ACC112 (cell line): ENCODE measurements around the gene LARGE1.

Source experiments
- H2AFZ ChIP-seq: fragments of 200-600 bp; sonication (generic); one replicate; pipeline ENCODE4 v1.6.0; 2017; ENCODE audit warnings: antibody characterized with exemption, low read length; ENCODE audit not compliant: unreplicated experiment
- H3K27ac ChIP-seq: fragments of 200-600 bp; sonication (generic); 2 replicates; pipeline ENCODE4 v1.5.1; 2014; ENCODE audit warnings: low read depth, mild to moderate bottlenecking, antibody characterized with exemption, low read length, moderate library complexity
- H3K27me3 ChIP-seq: fragments of 200-600 bp; sonication (generic); 2 replicates; pipeline ENCODE4 v1.6.1; 2014; ENCODE audit warnings: mild to moderate bottlenecking, antibody characterized with exemption, low read length, moderate library complexity, mixed read lengths; ENCODE audit not compliant: insufficient read depth
- H3K36me3 ChIP-seq: fragments of 200-600 bp; sonication (generic); 2 replicates; pipeline ENCODE4 v1.6.1; 2016; ENCODE audit warnings: mild to moderate bottlenecking, antibody characterized with exemption, low read length, moderate library complexity, mixed read lengths; ENCODE audit not compliant: insufficient read depth
- H3K4me1 ChIP-seq: fragments of 200-600 bp; sonication (generic); one replicate; pipeline ENCODE4 v1.6.1; 2016; ENCODE audit warnings: low read length, mixed read lengths; ENCODE audit not compliant: insufficient read depth, unreplicated experiment, control insufficient read depth
- H3K4me3 ChIP-seq: fragments of 200-600 bp; sonication (generic); 2 replicates; pipeline ENCODE4 v1.5.1; 2014; ENCODE audit warnings: mild to moderate bottlenecking, low read depth, low read length
- H3K79me2 ChIP-seq: fragments of 200-600 bp; sonication (generic); one replicate; pipeline ENCODE4 v1.6.0; 2016; ENCODE audit warnings: low read length; ENCODE audit not compliant: control insufficient read depth, unreplicated experiment, insufficient read depth

LARGE1 gene

DNA sequence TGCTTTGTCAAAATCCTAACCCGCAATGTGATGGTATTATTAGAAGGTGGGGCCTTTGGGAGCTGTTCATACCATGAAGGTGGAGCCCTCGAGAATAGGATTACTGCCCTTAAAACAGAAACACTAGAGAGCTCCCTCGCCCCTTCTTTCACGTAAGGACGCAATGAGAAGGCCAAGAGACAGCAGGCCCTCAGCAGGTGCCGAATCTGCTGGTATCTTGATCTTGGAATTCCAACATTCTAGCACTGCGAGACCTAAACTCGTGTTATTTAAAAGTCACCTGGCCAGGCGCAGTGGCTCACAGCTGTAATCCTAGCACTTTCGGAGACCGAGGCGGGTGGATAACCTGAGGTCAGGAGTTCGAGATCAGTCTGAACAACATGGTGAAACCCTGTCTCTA lies 33.1 kb downstream of the LARGE1 start:
- H3K27me3 ChIP-seq, result no peaks in the 10 kb centered on the region
- H3K36me3 ChIP-seq, result no peaks in the 10 kb centered on the region
- H3K27ac ChIP-seq, result no peak overlapping the region
- H3K79me2 ChIP-seq, result no peaks in the 10 kb centered on the region
- H2AFZ ChIP-seq, result no peak overlapping the region
- H3K4me1 ChIP-seq, result no peaks in the 10 kb centered on the region
- no peak overlapping the region for H3K4me3 ChIP-seq

DNA sequence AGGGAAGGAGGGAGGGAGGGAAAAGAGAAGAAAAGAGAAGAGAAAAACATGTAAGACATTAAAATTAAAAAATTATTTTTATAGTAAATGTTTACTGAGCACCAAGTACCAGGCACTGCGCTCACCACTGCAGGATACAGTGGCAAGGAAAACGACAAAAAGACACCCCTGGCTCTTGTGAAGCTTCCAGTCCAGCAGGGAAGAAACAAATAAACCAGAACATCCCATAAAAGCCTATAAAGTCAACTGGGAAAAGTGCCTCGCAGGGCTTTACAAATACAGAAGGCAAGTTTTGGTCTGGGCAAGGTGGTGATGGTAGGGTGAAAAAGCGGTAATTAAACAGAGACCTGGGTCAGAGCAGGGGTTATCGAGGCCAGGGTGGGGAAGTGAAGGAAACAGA lies 33.6 kb downstream of the LARGE1 start:
- Histone ChIP-seq H3K27me3 (no peaks in the 10 kb centered on the region), H3K27ac (no peak overlapping the region), H3K4me3 (no peak overlapping the region), H3K36me3 (no peaks in the 10 kb centered on the region), H3K79me2 (no peaks in the 10 kb centered on the region), H3K4me1 (no peaks in the 10 kb centered on the region), H2AFZ (no peak overlapping the region)

DNA sequence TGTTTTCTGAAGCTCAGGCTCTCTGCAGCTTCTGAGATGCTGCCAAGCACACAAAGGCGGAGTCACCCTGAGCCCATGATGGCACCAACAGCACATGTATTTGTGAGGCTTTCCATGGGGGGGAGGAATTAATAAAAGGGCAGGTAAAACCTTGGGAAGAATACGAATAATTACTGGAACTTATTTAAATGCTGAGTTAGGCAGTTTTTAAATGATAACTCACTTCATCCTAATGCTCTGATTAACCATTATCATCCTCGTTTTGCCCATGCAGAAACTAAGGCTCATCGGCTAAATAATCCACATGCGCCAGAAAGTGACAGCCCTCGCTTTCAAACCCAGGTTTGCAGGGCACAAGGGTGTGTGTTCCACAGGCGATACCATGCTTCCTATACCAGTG lies 35.4 kb downstream of the LARGE1 start:
- Histone ChIP-seq H3K79me2 (no peaks in the 10 kb centered on the region), H3K4me1 (no peaks in the 10 kb centered on the region), H3K4me3 (no peak overlapping the region)

DNA sequence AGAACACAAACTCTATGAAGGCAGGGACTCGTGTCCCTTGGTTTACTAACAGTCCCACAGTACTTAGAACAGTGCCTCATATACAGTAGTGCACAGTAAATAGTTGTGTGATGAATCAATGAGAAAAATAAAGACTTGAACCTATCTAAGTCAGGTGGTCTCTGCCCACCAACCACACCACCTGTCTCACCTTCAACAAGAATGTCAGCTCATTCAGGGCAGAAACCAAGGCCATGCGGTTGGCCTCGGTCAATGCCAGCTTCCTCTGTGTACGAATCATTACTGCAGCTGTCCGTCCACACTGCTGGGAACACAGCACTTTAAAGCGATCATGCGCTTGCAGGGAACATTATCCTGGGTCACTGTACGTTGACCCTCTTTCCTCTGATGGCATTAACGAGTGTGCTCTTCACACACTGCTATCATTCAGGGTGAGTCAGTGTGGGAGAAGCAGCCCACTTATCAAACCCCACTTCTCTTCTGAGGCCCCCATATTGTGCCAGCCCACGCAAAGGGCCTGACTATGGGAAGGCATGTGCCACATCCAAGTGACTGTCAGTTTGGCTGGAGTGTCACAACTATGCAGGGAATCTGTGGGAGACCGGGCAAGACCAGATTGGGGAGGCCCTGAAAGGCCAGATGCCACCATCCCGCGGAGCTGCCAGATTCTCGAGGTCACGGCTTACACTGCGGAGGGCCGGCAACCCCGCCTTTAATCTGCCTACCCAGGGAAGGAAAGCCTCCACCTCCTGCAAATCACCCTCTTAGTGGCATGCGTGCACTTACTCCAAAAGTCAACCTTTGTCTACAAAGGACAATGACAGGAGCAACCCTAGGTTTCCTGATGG lies 36.1 kb downstream of the LARGE1 start:
- H3K36me3 ChIP-seq, result no peaks in the 10 kb centered on the region
- H3K4me1 ChIP-seq, result no peaks in the 10 kb centered on the region
- H3K4me3 ChIP-seq, result no peak overlapping the region
- H3K27ac ChIP-seq, result no peak overlapping the region
- H2AFZ ChIP-seq, result no peak overlapping the region
- no peaks in the 10 kb centered on the region for H3K27me3 ChIP-seq
- H3K79me2 ChIP-seq, result no peaks in the 10 kb centered on the region

More for the DNA sequence above, 35.4 kb downstream of the LARGE1 start:
- Histone ChIP-seq H2AFZ (no peak overlapping the region), H3K27me3 (no peaks in the 10 kb centered on the region), H3K36me3 (no peaks in the 10 kb centered on the region), H3K27ac (no peak overlapping the region)

GRCh38 chr22:33883561-33883960 lies 36.7 kb downstream of the LARGE1 start:
- no peak overlapping the region for H3K4me3 ChIP-seq
- no peaks in the 10 kb centered on the region for H3K4me1 ChIP-seq
- no peaks in the 10 kb centered on the region for H3K27me3 ChIP-seq
- H3K27ac ChIP-seq, result no peak overlapping the region
- H3K79me2 ChIP-seq, result no peaks in the 10 kb centered on the region
- no peaks in the 10 kb centered on the region for H3K36me3 ChIP-seq
- no peak overlapping the region for H2AFZ ChIP-seq

- no peak overlapping the region for H2AFZ ChIP-seq
- H3K27me3 ChIP-seq, result no peaks in the 10 kb centered on the region
- H3K36me3 ChIP-seq, result no peaks in the 10 kb centered on the region
- no peak overlapping the region for H3K27ac ChIP-seq
- no peak overlapping the region for H3K4me3 ChIP-seq
- H3K79me2 ChIP-seq, result no peaks in the 10 kb centered on the region
- H3K4me1 ChIP-seq, result no peaks in the 10 kb centered on the region
Observed at GRCh38 chr22:33882991-33883390, 37.3 kb downstream of the LARGE1 start.

GRCh38 chr22:33880986-33881385 lies 39.3 kb downstream of the LARGE1 start:
- Histone ChIP-seq H3K27me3 (no peaks in the 10 kb centered on the region), H2AFZ (no peak overlapping the region), H3K4me3 (no peak overlapping the region), H3K27ac (no peak overlapping the region), H3K36me3 (no peaks in the 10 kb centered on the region), H3K79me2 (no peaks in the 10 kb centered on the region), H3K4me1 (no peaks in the 10 kb centered on the region)

GRCh38 chr22:33879796-33880195 lies 40.5 kb downstream of the LARGE1 start:
- Histone ChIP-seq H3K27me3 (no peaks in the 10 kb centered on the region), H3K4me1 (no peaks in the 10 kb centered on the region), H2AFZ (no peak overlapping the region), H3K79me2 (no peaks in the 10 kb centered on the region), H3K4me3 (no peak overlapping the region), H3K36me3 (no peaks in the 10 kb centered on the region), H3K27ac (no peak overlapping the region)

DNA sequence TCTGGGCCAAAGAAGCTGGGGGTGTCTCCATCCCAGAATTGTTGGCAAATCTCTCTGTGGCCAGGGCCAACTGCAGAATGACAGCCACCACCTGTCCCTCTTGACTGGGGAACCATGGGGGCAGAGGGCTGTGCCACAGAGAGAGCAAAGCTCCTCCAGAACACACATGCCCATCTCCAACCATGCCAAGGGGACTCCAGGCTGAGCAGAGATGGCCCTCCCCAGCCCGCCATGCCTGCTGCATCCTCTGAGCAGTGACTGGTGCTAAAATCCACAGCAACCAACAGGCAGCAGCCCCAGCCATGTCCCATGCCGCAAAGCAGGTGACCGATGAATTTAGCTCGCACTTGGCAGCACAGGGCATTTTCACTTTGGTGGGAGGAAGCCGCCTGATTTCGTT lies 45.0 kb downstream of the LARGE1 start:
- Histone ChIP-seq H3K27me3 (no peaks in the 10 kb centered on the region), H3K4me1 (no peaks in the 10 kb centered on the region), H3K4me3 (no peak overlapping the region), H3K27ac (no peak overlapping the region), H2AFZ (no peak overlapping the region), H3K79me2 (no peaks in the 10 kb centered on the region), H3K36me3 (no peaks in the 10 kb centered on the region)

DNA sequence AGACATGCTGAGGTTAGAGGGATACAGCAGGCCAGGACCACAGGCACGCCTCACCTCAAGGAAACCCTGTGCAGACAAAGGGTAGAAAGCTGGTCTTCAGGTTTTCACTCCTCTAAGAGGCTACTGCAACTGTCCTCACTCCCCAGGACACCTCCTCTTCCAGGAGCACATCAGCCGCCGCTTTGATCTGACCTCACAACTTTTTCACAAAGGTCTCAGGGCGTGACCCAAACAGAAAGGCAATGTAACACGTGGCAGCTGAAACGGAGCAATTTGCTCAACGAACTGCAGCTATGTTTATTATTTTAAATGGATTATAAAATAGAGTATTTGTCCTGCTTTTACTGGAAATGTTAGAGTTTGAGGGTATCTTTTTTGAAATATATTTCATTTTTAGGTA lies 46.1 kb downstream of the LARGE1 start:
- H2AFZ ChIP-seq, result no peak overlapping the region
- no peaks in the 10 kb centered on the region for H3K4me1 ChIP-seq
- H3K27me3 ChIP-seq, result no peaks in the 10 kb centered on the region
- H3K36me3 ChIP-seq, result no peaks in the 10 kb centered on the region
- H3K27ac ChIP-seq, result no peak overlapping the region
- H3K4me3 ChIP-seq, result no peak overlapping the region
- no peaks in the 10 kb centered on the region for H3K79me2 ChIP-seq

GRCh38 chr22:33873666-33874065 lies 46.6 kb downstream of the LARGE1 start:
- Histone ChIP-seq H3K4me3 (no peak overlapping the region), H2AFZ (no peak overlapping the region), H3K27ac (no peak overlapping the region), H3K4me1 (no peaks in the 10 kb centered on the region), H3K79me2 (no peaks in the 10 kb centered on the region), H3K27me3 (no peaks in the 10 kb centered on the region), H3K36me3 (no peaks in the 10 kb centered on the region)
